Activated T-cell treated with anti-CD3 and anti-CD28 coated beads, Interleukin-2, amount 50 U/mL, for 48 hours (primary cell): ENCODE data around the gene NSUN2.
A peak's percentile ranks its signal among the peaks of the same experiment; 100 is the strongest.
"Not testable (repeated sequence)": the region's sequence is repeated elsewhere in the genome, so short reads cannot be mapped to it uniquely, and the experiment has no call there.

Source experiments
- DNase-seq, 2 experiments: peaks; one replicate each; pipeline ENCODE4 v3.0.0-alpha.2; 2020

NSUN2 gene

DNA sequence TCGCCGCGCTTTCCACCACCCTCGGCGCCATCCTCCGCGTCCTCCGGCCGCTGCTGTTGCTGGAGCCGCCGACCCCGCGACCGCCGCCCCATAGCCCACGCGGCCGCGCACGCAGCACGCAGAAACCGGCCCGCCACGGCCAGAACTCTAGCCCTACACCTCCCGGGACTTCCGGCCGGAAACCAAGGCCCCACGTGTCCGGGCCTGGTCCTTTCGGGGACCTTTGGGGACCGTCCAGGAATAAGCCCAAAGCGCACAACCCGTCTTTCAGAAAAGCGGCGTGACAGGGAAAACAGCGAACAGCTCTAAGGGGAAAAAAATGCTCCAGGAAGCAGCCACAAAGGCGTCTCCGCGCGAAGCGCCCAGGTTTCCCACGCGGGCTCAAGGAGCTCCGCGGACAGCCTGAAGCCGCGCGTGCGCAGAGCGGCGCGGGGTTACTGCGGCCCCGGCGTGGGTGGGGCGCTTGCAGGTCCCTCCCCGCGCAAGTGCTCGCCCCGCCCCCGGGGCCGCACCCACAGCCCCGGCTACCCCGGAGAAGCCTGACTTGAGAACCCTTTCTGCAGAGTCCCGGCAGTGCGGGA, at the start of gene NSUN2, which contains the start of gene SRD5A1:
Gene NSUN2 (minus strand): TSS at position 157 of the 581 bp plus-strand sequence. CDS start 65 bp downstream, at position 92.
Gene SRD5A1 (plus strand): TSS at position 553 of the 581 bp plus-strand sequence. CDS start 137 bp downstream, outside the sequence.
- DNase-seq = peak; percentile 93 to 95

GRCh38 chr5:6682239-6682638, 49.4 kb upstream of the NSUN2 start:
- no peak for DNase-seq

GRCh38 chr5:6681682-6682081, 48.8 kb upstream of the NSUN2 start:
- DNase-seq = no peak

- no peak for DNase-seq
Measured at GRCh38 chr5:6680922-6681321, 48.1 kb upstream of the NSUN2 start.

DNA sequence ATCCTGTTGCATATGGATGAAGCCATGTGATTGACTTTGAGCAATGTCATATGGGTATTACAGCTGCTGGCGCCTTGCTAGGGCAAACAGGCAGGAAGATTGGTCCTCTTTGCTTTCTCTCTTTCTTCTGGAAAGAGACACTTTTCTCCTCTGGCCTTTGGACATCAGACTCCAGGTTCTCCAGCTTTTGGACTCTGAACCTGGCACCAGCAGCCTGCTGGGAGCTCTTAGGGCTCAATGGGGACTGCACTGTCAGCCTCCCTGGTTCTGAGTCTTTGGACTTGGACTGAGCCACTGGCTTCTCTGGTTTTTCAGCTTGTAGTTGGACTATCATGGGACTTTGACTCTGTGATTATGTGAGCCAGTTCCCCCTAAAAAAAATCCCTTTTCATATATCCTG, 45.5 kb upstream of the NSUN2 start:
- no peak for DNase-seq

DNA sequence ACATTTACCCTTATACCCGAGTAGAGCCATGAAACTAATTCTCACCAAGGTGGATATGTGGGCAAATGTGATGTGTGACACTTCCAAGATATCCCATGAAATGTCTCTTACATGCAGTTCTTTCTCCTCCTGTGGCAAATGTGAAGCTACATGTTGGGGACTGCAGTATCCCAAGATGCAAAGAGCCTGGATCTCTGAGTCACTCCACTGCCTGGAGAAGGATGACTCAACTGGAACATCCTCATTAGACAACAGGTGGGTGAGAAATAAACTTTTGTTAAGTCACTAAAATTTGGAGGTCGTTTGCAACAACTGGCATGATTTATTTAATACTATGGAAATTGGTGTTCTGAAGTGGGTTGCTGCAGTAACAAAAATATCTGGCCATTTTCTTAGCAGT, 43.9 kb upstream of the NSUN2 start:
- DNase-seq = no peak

DNA sequence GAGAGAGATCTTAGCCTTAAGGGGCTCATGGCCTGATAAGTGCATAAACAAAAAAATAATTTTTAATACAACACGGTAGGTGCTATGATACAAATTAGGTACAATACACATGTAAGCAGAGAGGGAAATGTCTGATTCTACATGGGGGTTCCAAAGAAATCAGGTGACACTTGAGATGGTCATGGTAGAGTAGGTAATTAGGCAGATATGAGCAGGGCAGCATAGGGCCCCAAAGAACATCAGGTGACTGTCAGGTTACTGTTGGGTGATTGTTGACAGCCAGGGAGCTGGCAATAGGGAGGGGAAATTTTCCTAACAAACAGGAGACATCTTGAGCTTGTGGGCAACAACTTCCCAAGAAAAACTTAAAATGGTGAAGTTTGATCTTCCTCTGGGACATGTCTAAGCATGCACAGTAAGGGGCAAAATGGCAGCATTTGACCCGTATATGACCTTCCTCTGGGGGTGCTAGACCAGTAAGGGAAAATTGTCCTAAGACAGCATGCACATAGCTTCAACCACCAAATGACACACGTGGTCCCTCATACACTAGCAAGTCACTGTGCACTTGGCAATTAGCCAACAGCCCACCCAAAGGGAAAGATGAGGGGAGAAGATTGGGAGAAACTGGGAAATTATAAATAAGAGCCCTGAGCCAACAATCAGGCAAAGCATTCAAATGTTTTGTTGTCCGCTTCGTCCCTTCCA, 43.1 kb upstream of the NSUN2 start:
- no peak for DNase-seq

DNA sequence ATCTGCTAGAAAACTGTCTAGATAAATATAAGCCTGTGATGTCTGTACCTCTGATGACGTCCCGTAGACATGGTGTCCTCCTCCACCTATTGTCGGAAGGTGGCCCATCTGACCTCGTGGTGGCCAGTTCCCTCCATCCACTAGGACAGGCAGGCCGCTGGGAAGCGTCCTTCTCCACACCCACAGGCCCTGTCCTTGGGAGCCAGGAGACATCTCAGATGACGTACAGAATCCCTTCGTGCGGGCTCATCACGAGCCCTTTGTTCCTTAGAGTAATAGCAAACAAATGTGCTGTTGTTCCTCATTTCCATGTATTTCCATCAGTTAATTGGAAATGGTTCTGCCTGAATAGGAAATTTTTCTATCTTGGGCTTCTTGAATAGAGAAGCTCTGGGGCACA, 42.0 kb upstream of the NSUN2 start:
- DNase-seq = no peak

- DNase-seq = no peak
Measured at GRCh38 chr5:6674421-6674820, 41.6 kb upstream of the NSUN2 start.

DNA sequence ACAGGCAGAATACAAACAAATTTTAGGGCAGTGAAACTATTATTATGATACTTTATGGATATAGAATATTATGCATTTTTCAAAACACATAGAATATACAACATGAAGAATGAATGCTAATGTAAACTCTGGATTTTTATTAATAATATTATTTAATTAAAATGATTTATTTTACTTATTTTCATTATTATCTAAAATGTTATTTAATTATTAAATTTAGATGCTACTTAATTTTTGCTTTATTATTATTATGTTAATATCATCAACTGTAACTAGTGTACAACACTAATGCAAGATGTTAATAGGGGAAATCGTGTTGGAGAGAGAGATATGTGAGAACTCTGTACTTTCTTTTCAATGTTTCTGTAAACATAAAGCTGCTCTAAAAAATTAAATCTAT, 41.1 kb upstream of the NSUN2 start:
- no peak for DNase-seq

DNA sequence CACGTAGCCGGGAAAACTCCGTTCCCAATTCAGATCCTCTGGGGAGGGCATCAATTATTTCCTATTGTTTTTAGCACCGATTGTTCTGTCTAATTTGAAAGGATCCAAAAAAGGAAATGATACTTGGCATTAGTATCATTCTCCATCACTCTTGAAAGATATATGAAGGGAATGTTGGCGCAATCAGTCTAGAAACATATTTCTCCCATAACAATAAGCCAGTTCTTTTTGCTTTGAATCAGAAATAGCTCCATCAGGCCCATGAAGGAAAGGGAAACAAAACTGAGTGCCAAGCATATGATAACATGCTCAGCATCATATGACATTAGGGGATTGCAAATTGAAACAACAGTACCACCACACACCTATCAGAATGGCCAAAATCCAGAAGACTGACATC, 40.2 kb upstream of the NSUN2 start:
- no peak for DNase-seq

DNA sequence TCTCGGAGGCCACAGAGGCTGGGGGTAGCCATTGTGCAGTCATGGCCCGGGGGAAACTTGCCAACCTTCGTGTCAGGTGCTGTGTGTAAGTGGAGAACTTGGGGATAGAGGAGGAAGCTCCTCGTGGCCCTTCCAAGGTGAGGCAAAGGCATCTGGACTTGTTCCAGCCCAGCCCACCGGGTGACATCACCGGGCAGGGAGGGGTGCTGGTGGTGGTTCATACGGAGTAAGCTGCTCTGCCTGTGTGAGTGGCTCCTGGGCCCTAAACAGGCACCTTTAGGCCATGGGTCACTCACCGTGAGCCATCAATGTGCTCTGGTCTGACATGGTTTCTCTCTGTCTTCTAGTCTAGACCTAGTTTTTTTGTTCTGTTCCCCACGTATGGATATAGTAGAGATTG, 35.9 kb upstream of the NSUN2 start:
- DNase-seq = not testable (repeated sequence)

GRCh38 chr5:6667648-6668047, 34.8 kb upstream of the NSUN2 start:
- no peak for DNase-seq

DNA sequence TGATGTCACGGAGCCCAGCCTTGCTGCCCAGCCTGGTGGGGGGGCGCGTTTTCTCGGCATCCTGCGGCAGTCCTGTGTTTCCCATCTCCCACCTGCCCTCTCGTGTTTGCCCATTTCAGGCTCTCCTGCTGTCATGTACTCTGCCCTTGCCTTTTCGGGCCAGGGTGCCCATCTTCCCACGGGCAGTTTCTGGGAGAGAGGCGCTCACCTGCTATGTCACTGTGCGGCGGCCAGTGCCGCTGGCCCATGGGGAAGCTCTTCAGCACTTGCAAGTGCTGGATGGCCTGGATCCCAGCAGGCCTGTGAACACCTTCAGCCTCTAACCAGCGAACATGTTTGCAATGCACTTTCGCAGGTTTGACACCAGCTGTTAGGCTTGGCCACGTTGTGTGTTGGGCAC, 33.9 kb upstream of the NSUN2 start:
- no peak for DNase-seq

DNA sequence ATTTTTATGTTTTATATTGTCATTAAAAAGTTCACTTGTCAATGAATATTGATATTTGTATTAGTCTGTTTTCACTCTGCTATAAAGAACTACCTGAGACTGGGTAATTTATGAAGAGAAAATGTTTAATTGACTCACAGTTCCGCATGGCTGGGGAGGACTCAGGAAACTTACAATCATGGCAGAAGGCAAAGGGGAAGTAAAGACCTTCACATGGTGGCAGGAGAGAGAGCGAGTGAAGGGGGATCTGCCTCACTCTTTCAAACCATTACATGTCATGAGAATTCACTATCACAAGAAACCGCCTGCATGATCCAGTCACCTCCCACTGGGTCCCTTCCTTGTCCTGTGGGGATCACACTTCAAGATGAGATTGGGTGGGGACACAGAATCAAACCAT, 27.8 kb upstream of the NSUN2 start:
- DNase-seq = no peak

GRCh38 chr5:6659941-6660684, 27.3 kb upstream of the NSUN2 start:
- DNase-seq = no peak

DNA sequence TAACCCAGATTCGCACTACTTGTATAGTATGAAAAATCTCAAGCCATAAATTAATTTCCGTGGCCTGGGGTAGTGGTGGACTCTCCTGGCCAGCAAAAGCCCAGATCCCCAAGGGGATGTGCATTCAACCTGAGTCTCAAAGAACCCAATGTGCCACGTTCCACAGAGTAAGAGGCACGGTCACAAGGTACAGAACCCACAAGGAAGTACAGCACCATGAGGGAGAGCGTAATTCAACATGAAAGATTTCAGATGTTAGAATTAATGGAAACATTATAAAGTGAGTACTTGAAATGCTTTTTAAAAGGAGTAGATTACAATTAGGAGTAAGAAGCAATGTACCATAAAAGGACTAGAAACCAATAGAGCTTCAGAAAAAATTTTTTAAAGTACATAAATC, 23.8 kb upstream of the NSUN2 start:
- DNase-seq = no peak

GRCh38 chr5:6655432-6655831, 22.6 kb upstream of the NSUN2 start:
- DNase-seq = no peak

DNA sequence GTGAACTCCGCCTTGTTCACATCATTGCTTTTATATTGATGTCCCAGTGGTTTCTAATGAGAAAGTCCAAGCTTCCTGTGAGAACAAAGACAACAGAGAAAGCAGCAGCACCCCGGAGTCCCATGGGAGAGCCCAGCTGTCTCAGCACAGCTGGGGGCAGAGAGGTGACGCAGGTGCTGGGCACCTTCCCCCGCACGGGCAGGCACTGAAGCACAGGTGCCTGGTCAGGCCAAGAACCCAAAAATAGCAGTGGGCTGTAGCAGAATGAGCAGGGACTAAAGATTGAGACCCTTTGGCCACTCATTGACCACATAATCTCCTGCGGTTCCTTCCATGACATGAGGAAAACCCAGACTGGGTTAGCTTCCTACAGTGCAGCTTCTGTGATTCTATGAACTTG, 19.2 kb upstream of the NSUN2 start:
- no peak for DNase-seq

- no peak for DNase-seq
Measured at GRCh38 chr5:6649681-6650080, 16.8 kb upstream of the NSUN2 start.

DNA sequence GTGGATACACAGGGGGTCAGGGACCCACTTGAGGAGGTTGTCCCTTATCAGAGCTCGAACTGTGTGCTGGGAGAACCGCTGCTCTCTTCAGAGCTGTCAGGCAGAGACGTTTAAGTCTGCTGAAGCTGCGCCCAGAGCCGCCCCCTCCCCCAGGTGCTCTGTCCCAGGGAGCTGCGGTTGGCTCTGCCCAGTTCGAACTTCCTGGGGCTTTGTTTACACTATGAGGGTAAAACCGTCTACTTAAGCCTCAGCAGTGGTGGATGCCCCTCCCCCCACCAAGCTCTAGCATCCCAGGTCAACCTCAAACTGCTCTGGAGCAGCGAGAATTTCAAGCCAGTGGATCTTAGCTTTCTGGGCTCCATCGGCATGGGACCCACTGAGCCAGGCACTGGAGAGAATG, 16.3 kb upstream of the NSUN2 start:
- no peak for DNase-seq

GRCh38 chr5:6645571-6646362, 12.9 kb upstream of the NSUN2 start:
- not testable (repeated sequence) for DNase-seq

DNA sequence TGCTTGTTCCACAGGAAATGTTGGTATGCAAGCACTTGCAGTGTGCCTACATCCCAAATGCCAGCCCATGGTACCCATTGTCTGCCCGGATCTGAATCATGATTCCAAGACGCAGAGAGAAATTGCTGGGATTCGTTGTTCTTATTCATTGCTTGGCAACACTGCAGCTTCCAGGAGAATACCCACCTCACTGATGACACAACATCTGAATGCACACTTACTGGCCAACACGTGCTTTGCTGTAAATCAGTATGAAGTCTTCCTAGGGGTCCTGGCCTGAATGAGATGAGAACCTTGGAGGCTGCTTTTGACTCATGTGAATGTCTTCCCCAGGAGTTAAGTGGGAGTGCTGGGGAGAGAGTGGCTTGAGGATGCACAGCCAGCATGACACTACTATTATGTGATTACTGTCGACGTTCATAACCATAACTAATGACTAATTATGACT, 12.0 kb upstream of the NSUN2 start:
- DNase-seq = no peak
